T47D (cell line): ENCODE measurements around the gene PSMA2.

Experiments
- DNase-seq, 2 experiments: peaks; one replicate each; pipeline versions ENCODE4 v3.0.0 to v3.0.0-alpha.2; 2011 to 2012; ENCODE audit warnings: low read depth in 1 of 2, low spot score in 1 of 2
- JUND ChIP-seq: IDR thresholded peaks from 2 replicates; pipeline ENCODE4 v1.6.1; 2012; ENCODE audit warnings: low read depth
- in situ Hi-C: cut with HindIII; loops from 2 replicates; pipeline ENCODE4 v1.10.0; 2016; ENCODE audit warnings: low sequenced_read_pairs, low pct_unique_long_range_greater_than_20kb

PSMA2 gene

DNA sequence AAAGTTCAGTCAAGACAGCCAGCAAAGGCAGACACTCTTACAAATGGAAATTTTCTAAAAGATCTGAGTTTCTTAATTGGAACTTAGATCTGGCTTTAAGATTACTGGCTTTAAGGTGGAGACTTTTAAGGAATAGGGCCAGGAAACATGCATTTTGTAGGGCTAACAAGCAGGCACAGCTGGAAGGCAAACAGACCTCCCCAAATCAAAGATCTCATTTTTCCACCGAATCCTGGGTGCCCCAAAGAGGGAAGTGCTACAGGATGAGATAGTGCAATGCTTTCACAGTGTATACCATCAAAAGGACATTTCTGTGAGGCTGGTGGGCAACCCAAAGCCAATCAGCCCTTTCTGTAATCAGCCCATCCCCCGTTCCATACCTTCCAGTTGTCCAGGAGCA lies 27.6 kb upstream of the PSMA2 start:
- no peak for DNase-seq
- TF ChIP-seq JUND = no peak
- in situ Hi-C loops = no loop called here

DNA sequence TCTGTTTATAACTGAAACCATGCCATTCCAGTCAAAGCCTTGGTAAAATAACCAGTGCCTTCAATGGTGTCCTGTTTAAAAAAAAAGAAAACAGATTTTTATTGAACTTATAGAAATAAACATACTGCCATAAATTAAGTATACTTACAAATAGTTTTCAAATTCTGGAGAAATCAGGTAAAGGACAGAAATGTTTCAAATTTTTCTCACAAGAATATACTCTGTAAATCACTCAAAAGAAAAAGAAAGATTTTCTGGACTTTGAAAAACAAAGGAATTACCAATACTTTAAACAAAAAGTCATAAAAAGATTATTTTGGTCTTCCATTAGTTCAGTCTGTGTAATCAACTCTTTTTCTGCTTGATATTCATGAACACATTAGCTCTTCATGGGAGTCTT lies 24.1 kb upstream of the PSMA2 start:
- in situ Hi-C loops = no loop called here
- DNase-seq = no peak
- no peak for TF ChIP-seq JUND

DNA sequence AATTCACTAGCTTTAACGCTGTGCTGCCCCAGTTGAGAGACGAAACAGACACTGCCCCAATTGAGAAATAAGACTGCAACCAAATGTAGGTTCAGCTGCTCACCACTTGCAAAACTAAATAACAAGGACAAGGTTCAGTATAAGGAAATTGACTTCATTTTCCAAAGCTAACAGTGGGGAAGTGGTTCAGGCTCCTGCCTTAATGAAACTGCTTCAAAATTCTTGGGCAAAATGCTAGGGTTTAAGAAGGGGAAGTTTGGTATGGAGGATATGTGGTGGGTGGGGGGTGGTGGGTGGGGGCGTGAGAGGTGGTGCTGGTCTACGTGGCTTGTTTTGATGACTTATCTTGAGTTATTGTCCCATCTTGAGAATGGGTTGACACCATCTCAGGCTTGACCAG lies 22.0 kb upstream of the PSMA2 start:
- in situ Hi-C loops = no loop called here
- DNase-seq = no peak
- TF ChIP-seq JUND = no peak

DNA sequence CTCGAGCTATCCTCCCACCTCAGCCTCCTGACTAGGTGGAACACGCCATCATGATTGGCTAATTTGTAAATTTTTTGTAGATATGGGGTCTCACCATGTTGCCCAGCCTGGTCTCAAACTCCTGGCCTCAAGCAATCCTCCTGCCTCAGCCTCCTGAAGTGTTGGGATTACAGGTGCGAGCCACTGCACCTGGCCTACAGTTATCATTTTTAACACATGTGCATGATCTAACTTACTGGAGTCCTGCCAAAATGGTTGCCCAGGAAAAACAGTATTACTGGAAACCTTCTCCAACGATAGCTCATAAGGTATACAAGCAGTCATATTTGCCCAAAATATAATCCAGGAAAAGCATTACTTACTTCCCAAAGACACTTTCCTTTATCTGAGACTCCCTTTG lies 20.4 kb upstream of the PSMA2 start:
- TF ChIP-seq JUND = no peak
- in situ Hi-C loops = no loop called here
- no peak for DNase-seq

DNA sequence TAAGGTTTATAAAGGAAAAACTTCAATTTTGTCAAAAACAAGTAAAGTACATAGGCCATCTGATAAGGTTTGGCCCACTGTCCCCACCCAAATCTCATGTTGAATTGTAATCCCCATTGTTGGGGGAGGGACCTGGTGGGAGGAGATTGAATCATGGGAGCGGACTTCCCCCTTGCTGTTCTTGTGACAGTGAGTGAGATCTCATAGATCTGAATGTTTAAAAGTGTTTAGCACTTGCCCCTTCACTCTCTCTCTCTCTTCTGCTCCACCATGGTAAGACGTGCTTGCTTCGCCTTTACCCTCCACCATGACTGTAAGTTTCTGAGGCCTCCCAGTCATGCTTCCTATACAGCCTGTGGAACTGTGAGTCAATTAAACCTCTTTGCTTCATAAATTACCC lies 18.4 kb upstream of the PSMA2 start:
- no peak for TF ChIP-seq JUND
- DNase-seq = no peak
- in situ Hi-C loops = no loop called here

DNA sequence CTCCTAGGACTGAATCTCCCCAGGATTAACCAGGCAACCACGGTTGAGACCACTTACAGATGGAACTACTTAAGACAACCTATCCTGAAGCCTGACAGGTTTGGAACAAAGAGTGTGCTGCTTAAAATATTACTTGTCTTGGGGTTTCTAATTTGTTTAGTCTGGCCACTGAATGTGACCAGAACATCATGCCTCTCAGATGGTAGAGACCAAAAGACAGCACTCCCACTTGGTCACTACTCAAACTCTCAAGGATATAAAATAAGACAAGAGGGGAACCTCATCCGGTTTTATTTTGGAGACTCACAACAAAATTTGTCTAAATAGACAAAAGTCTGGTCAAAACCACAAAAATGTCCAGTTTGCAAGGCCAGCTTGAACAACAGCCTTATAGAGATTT lies 15.5 kb upstream of the PSMA2 start:
- in situ Hi-C loops = no loop called here
- TF ChIP-seq JUND = no peak
- no peak for DNase-seq

DNA sequence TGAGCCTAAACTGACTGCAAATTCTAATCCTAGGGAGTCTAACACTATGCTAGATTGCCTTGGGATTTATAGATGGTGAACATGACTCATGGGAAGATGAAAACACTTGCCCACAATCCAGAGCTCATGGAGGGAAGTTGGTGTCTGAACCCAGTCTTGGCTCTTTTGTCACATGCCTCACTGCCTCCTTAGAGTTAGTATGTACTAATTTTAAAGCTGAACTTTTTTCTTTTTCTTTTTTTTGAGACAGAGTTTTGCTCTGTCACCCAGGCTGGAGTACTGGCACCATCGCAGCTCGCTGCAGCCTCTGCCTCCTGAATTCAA lies 14.6 kb upstream of the PSMA2 start:
- no peak for DNase-seq
- in situ Hi-C loops = no loop called here
- no peak for TF ChIP-seq JUND

DNA sequence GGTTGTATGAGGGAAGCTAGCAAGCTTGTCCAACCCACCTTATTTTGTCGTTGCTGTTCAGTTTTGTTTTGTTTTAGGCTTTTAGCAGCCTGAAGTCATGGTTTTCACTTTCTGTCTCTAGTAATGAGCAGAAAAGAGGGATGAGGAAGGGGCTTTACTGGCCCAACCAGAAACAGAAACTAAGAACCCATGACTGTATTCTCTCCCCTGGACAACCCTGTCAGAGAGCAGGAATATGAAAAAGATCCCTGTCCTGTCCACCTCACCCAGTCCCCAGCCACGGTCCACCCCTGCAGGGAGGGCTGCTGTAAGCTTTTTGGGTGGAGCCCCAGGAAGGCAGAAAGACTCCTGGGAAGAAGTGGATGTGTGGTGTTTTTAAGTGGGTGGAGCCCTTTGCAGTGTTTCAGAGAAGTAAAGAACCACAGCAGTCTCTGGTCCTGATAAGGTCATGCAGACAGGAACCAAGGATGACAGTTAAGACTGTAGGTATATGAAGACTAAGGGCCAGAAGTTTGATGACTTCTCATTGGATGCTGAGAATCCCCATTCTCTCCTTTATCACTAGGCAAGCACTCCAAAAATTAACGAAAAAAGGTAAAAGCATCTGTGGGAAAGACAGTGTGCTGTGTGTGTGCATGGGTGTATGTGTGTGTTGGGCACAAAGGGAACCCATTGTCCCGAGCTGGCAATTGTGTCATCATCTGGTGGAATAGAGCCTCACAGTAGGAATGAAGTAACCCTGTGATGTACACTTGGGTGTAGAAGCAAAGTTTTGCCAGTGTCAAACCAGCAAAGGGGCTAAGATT lies 14.1 kb upstream of the PSMA2 start:
- no peak for DNase-seq
- TF ChIP-seq JUND = no peak
- in situ Hi-C loops = no loop called here

DNA sequence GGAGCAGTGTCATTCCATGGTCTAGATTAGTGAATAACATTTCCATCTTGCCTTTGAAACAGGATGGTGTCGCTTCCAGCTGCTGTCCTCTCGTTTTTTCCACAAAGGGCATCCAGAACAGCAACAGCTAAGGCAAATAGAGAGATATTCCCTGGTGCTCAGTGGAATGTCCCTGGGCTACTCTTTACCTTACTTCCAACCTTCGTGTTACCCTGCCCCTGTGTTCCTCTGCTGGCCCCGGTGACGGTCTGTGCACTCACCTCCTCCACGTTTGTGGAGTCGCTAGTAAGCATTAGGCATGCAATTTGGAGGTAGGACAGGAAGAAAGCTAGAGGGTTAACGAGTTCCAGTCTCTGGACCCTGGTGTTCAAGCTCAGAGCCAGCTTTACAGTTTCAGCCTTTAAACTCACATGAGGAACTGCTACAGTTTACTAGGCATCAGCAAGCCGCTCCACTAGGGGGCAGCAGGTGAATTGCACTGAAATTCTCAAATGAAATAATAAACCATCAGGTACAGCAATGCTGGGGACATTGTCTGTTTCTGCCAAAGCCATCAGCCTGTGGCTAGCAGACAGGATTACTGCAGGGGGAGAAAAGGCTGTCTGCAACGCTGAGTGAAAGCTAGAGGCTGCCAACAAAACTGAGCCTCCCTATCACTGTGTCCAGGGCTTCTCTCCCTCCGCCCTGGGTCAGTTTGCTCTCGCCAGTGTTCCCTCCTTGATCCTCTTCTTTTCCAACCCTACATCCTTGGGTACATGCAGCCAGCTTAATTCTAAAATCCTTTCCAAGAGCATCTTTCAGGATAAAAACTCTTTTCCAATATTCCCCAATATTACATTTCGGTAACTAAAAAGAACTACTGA lies 9.2 kb upstream of the PSMA2 start:
- in situ Hi-C loops = no loop called here
- DNase-seq = peak; percentile 70 to 88
- no peak for TF ChIP-seq JUND

DNA sequence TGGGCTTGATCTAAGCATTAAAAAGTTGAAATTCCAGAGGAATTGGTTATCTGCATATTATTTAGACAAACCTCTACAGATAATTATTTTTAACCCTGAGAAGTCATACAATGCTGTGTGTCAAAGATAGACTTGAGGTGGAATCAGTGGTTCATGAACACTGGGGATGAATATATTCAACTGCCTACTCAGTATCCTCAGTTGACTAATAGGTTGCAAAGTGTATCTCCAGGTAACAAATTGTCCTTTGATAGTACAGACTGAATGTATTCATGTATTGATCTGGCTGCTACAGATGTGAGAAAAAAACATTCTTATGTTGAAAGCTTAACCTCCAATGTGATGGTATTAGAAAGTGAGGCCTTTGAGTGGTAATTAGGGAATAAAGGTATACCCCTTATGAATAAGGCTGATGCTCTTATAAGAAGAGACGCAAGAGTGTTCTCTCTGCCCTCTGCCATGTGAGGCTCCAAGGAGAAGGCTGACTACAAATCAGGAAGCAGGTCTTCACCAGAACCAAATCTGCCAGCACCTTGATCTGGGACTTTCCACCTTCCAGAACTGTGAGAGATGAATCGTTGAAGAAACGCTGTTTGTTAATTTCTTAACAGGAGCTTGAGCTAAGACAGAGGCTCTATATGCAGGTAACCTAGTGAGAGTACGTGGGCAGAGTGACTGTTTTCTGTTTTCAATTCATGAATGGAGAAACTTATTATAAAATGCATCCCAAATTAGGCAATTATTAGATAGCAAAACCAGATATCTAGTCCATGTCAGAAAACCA lies 7.7 kb upstream of the PSMA2 start:
- DNase-seq = no peak
- TF ChIP-seq JUND = no peak
- in situ Hi-C loops = no loop called here

DNA sequence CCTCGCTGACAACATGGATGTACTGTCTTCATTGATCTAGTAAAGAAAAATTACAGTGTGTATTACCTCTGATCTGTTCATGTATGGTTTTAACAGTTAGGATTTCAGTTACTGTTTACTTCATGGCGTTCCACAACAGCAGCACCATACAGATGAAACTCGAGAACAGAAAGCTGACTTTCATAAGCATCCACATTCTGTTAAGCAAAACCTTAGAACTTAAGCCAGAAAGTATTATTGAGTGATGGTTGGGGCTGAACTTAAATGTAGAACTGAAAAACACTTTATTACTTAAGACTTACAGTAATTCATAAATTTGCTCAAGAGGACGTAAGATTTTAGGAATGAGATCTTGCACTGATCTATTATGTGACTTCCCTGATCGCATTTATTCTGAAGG lies 3.9 kb upstream of the PSMA2 start:
- no peak for TF ChIP-seq JUND
- in situ Hi-C loops = no loop called here
- DNase-seq = no peak

DNA sequence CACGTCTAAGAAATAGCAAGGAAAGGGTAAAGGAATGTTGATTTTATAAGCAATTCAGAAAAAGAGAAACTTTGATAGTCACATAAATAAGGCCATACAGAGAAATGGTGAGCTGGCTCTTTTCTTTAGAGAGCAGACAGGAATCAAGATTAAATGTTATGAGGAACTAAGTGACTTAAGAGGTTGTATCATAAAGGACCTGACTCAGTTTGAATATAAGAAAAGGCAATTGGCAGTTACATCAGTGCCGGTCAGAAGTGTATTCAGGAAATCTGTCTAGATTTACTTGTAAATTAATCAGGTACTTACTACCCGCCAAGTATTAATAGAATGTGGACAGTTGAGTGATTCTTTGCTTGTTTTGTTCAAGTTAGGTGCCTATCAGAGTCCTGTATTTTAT lies 2.3 kb upstream of the PSMA2 start:
- TF ChIP-seq JUND = no peak
- DNase-seq = no peak
- in situ Hi-C loops = no loop called here
